Measurements from ENCODE around the gene CLDN34.

- TF ChIP-seq CTCF (IDR thresholded peaks at IDR 0.05) (no peak), MXI1 (IDR thresholded peaks at IDR 0.05; ENCODE audit: low read depth, low read length) (no peak)
Measured at GRCh38 chrX:9958183-9958582, 9.0 kb upstream of the CLDN34 start.

Data from SK-N-SH (cell line).